H1 (cell line): ENCODE measurements around the gene CRKL. TPM values are rescaled to one million over a fixed set of nuclear protein-coding genes. Genes with fewer than 3 reads are reported as not detected.

Source experiments
- CTCF ChIA-PET: fragments of 300-600 bp; sonication (Branson Sonifier 250); formaldehyde crosslinking; loops from one replicate; lab custom pipeline; 2021; ENCODE audit not compliant: partially characterized antibody; lab: Charles Lee
- POLR2A ChIA-PET: fragments of 300-600 bp; sonication (Branson Sonifier 250); formaldehyde crosslinking; loops from one replicate; lab custom pipeline; 2021; ENCODE audit warnings: inconsistent platforms; ENCODE audit not compliant: partially characterized antibody; lab: Charles Lee
- DNase-seq, 2 experiments: peaks; one replicate each; pipeline versions ENCODE4 v3.0.0 to v3.0.0-alpha.2; 2010 to 2022; ENCODE audit warnings: low spot score in 2 of 2, low read depth in 1 of 2, mixed read lengths in 1 of 2
- FAIRE-seq: peaks from 2 replicates; lab custom pipeline; 2011; peaks lifted over from hg19 to GRCh38; lab: Jason Lieb, UNC
- H2AFZ ChIP-seq: 2 replicates; pipeline ENCODE4 v1.8.1; 2012; ENCODE audit warnings: low read length, inconsistent platforms
- H2AK5ac ChIP-seq: 2 replicates; pipeline ENCODE4 v1.6.1; 2013; ENCODE audit warnings: low read depth, low read length
- H2BK120ac ChIP-seq: replicated peaks from 2 replicates; pipeline ENCODE3; 2013; ENCODE audit warnings: low read depth, low read length, inconsistent platforms
- H2BK12ac ChIP-seq: 2 replicates; pipeline ENCODE4 v1.6.1; 2013; ENCODE audit warnings: low read depth, low read length
- H2BK15ac ChIP-seq: 2 replicates; pipeline ENCODE4 v1.6.1; 2013; ENCODE audit warnings: low read length
- H2BK20ac ChIP-seq: 2 replicates; pipeline ENCODE4 v1.6.1; 2013; ENCODE audit warnings: low read length
- H2BK5ac ChIP-seq: 2 replicates; pipeline ENCODE4 v1.6.1; 2013; ENCODE audit warnings: low read depth, low read length
- H3K14ac ChIP-seq: 2 replicates; pipeline ENCODE4 v1.6.1; 2013; ENCODE audit warnings: inconsistent platforms; ENCODE audit not compliant: insufficient read length
- H3K18ac ChIP-seq: 2 replicates; pipeline ENCODE4 v1.6.1; 2013; ENCODE audit warnings: low read length; ENCODE audit errors: extremely low read depth
- H3K23ac ChIP-seq: 2 replicates; pipeline ENCODE4 v1.6.1; 2013; ENCODE audit warnings: inconsistent platforms; ENCODE audit not compliant: insufficient read length
- H3K23me2 ChIP-seq: 2 replicates; pipeline ENCODE4 v1.6.1; 2013; ENCODE audit warnings: low read depth, low read length
- H3K27ac ChIP-seq: 2 replicates; pipeline ENCODE4 v1.6.1; 2011; ENCODE audit warnings: low read depth, low read length, inconsistent platforms
- H3K27me3 ChIP-seq, 4 experiments: replicated peaks in 1 of 4; 1 replicate in 1 of 4; 2 replicates in 3 of 4; pipeline versions ENCODE4 v1.6.1 to v1.8.1; 2011 to 2013; ENCODE audit warnings: low read length in 3 of 4, mild to moderate bottlenecking in 3 of 4, inconsistent platforms in 2 of 4, mixed read lengths in 2 of 4, moderate library complexity in 1 of 4; ENCODE audit not compliant: control insufficient read depth in 3 of 4, insufficient read depth in 3 of 4; ENCODE audit errors: extremely low read depth in 1 of 4
- H3K36me3 ChIP-seq, 4 experiments: 2 replicates each; pipeline versions ENCODE4 v1.6.1 to v1.8.1; 2011 to 2013; ENCODE audit warnings: mild to moderate bottlenecking in 4 of 4, low read length in 3 of 4, moderate library complexity in 2 of 4, control low read depth in 1 of 4, inconsistent platforms in 1 of 4; ENCODE audit not compliant: insufficient read depth in 4 of 4, control insufficient read depth in 2 of 4
- H3K4ac ChIP-seq: replicated peaks from 2 replicates; pipeline ENCODE3; 2013; ENCODE audit warnings: low read length, low read depth, mixed read lengths, inconsistent platforms; ENCODE audit not compliant: insufficient read length
- H3K4me1 ChIP-seq, 4 experiments: replicated peaks in 1 of 4; 1 replicate in 1 of 4; 2 replicates in 3 of 4; pipeline versions ENCODE4 v1.6.1 to v1.8.1; 2011 to 2013; ENCODE audit warnings: low read length in 3 of 4, inconsistent platforms in 2 of 4, mixed read lengths in 1 of 4; ENCODE audit not compliant: insufficient read depth in 4 of 4, control insufficient read depth in 3 of 4
- H3K4me2 ChIP-seq, 2 experiments: 2 replicates each; pipeline versions ENCODE4 v1.6.1 to v1.8.1; 2011 to 2013; ENCODE audit warnings: low read depth in 2 of 2, low read length in 2 of 2, control low read depth in 1 of 2, inconsistent platforms in 1 of 2, mild to moderate bottlenecking in 1 of 2; ENCODE audit not compliant: insufficient read depth in 1 of 2
- H3K4me3 ChIP-seq, 4 experiments: fragments of 200-600, 300-600 bp in 1 of 4; sonication (generic), shearing (Covaris generic), sonication (Bioruptor Twin) in 1 of 4; 2 replicates each; pipeline versions ENCODE4 v1.5.1 to v1.8.1; 2011 to 2016; ENCODE audit warnings: low read length in 4 of 4, low read depth in 3 of 4, control low read depth in 2 of 4, inconsistent platforms in 2 of 4, mild to moderate bottlenecking in 2 of 4, mixed read lengths in 1 of 4, moderate library complexity in 1 of 4; ENCODE audit not compliant: insufficient read depth in 2 of 4; ENCODE audit errors: extremely low read depth in 1 of 4
- H3K56ac ChIP-seq: replicated peaks from 2 replicates; pipeline ENCODE3; 2013; ENCODE audit warnings: low read depth, mild to moderate bottlenecking, mixed read lengths, low read length, inconsistent platforms; ENCODE audit not compliant: insufficient read length
- H3K79me1 ChIP-seq: 2 replicates; pipeline ENCODE4 v1.6.1; 2013; ENCODE audit warnings: low read depth, low read length, control low read depth
- H3K79me2 ChIP-seq, 2 experiments: 2 replicates each; pipeline versions ENCODE4 v1.6.1 to v1.8.1; 2012 to 2013; ENCODE audit warnings: low read length in 2 of 2, mild to moderate bottlenecking in 2 of 2, inconsistent platforms in 1 of 2; ENCODE audit not compliant: insufficient read depth in 2 of 2, control insufficient read depth in 1 of 2
- H3K9ac ChIP-seq, 4 experiments: replicated peaks in 1 of 4; 1 replicate in 1 of 4; 2 replicates in 3 of 4; pipeline versions ENCODE4 v1.6.1 to v1.8.1; 2011 to 2013; ENCODE audit warnings: low read depth in 3 of 4, low read length in 3 of 4, control low read depth in 2 of 4, mild to moderate bottlenecking in 2 of 4, moderate library complexity in 2 of 4, inconsistent platforms in 1 of 4; ENCODE audit errors: extremely low read depth in 1 of 4
- H3K9me3 ChIP-seq, 2 experiments: 2 replicates each; pipeline versions ENCODE4 v1.6.1 to v1.8.1; 2012 to 2013; ENCODE audit warnings: mild to moderate bottlenecking in 2 of 2, moderate library complexity in 2 of 2, control low read depth in 1 of 2, inconsistent platforms in 1 of 2, low read depth in 1 of 2, low read length in 1 of 2, mixed read lengths in 1 of 2; ENCODE audit not compliant: insufficient read depth in 2 of 2
- H4K20me1 ChIP-seq, 2 experiments: replicated peaks in 1 of 2; 2 replicates each; pipeline versions ENCODE3 to v1.8.1; 2011 to 2013; ENCODE audit warnings: inconsistent platforms in 2 of 2, low read length in 2 of 2, mild to moderate bottlenecking in 1 of 2; ENCODE audit not compliant: insufficient read depth in 2 of 2, control insufficient read depth in 1 of 2
- H4K5ac ChIP-seq: 2 replicates; pipeline ENCODE4 v1.6.1; 2013; ENCODE audit warnings: low read length, low read depth, mixed read lengths, inconsistent platforms; ENCODE audit not compliant: insufficient read length
- H4K8ac ChIP-seq: 2 replicates; pipeline ENCODE4 v1.8.0; 2013; ENCODE audit warnings: mild to moderate bottlenecking, moderate library complexity, low read length, inconsistent platforms; ENCODE audit not compliant: insufficient read depth; ENCODE audit errors: extremely low read depth
- H4K91ac ChIP-seq: replicated peaks from 2 replicates; pipeline ENCODE3; 2013; ENCODE audit warnings: low read length, mixed read lengths, inconsistent platforms; ENCODE audit not compliant: insufficient read length
- FOSL1 ChIP-seq: IDR thresholded peaks from 2 replicates; pipeline ENCODE4 v1.6.1; 2011; ENCODE audit warnings: mild to moderate bottlenecking, low read depth, low read length, moderate library complexity; ENCODE audit not compliant: insufficient read depth
- RAD21 ChIP-seq, 2 experiments: IDR thresholded peaks in 1 of 2; conservative IDR thresholded peaks in 1 of 2; 2 replicates each; pipeline ENCODE4 v1.6.1; 2011; ENCODE audit warnings: low read depth in 2 of 2, low read length in 2 of 2, improper control_type of control experiment in 1 of 2, inconsistent platforms in 1 of 2, mild to moderate bottlenecking in 1 of 2, moderate library complexity in 1 of 2
- RBBP5 ChIP-seq: IDR thresholded peaks from 2 replicates; pipeline ENCODE4 v1.7.1; 2012; ENCODE audit warnings: low read depth, mild to moderate bottlenecking, inconsistent platforms, low read length, moderate library complexity, borderline replicate concordance
- SUZ12 ChIP-seq: fragments of 200-600 bp; sonication (generic); IDR thresholded peaks from 2 replicates; pipeline ENCODE4 v1.6.1; 2012; ENCODE audit warnings: mild to moderate bottlenecking, inconsistent platforms, low read length, moderate library complexity, mixed read lengths
- WGBS, 2 experiments: shearing (Covaris generic) in 1 of 2; methylation state at CpG; one replicate each; pipeline versions ENCODE4 v1.1.6 to v1.1.7; 2013 to 2015; ENCODE audit warnings: low lambda C conversion rate in 2 of 2, mixed read lengths in 2 of 2, inconsistent platforms in 1 of 2, low coverage in 1 of 2, missing lambda C conversion rate in 1 of 2; ENCODE audit not compliant: insufficient replicate concordance in 2 of 2, insufficient coverage in 1 of 2, insufficient read length in 1 of 2; ENCODE audit errors: extremely low coverage in 1 of 2, missing lambda C conversion rate in 1 of 2; 5-methylcytosine and 5-hydroxymethylcytosine counted together
- polyA plus RNA-seq, 7 experiments: library from polyadenylated mRNA; depleted of rRNA in 3 of 7; stranded (reverse) in 5 of 7; unstranded in 2 of 7; fragments of >200 nt in 5 of 7; fragments of 200-250 nt in 2 of 7; gene quantifications; 1 replicate in 5 of 7; 2 replicates in 1 of 7; 4 replicates in 1 of 7; pipeline versions ENCODE4 v1.2.1 to v1.2.3, GENCODE V29; 2011 to 2013; ENCODE audit warnings: missing spikeins in 2 of 7, mixed read lengths in 2 of 7
- total RNA-seq: library from RNA; stranded (reverse); fragmentation: NEBNext Ultra II Directional; extraction: Animal tissue kit (Norgen Biotek cat#: 25700); gene quantifications from 2 replicates; pipeline ENCODE4 v1.2.1, GENCODE V29; 2021

The CRKL gene
- total and polyA plus RNA-seq, 2 of the 8 experiments (the other 6 are each of a cell fraction or from before 2014, with no cell fraction given), result 34.5 to 94.5 TPM

- no peak for FAIRE-seq
- 95 to 100% methylated on average over 1 of the region's 1 CpG for WGBS, 2 experiments
These were observed 69.2 kb downstream of the CRKL start for GRCh38 chr22:20986365-20986764.

More at GRCh38 chr22:20986365-20986764, 69.2 kb downstream of the CRKL start:
- Histone ChIP-seq H3K14ac (no peak overlapping the region), H2BK120ac (no peak overlapping the region), H2BK5ac (no peak overlapping the region), H3K9me3 (no peaks in the 10 kb centered on the region)
- TF ChIP-seq FOSL1 (no peak), RAD21 (IDR thresholded peaks at IDR 0.05 in 1 of 2, conservative IDR thresholded peaks at IDR 0.05 in 1 of 2; ENCODE audit: low read depth in 2 of 2, low read length in 2 of 2) (no peak), SUZ12 (no peak), RBBP5 (no peak)
- TF ChIP-seq, all 59 proteins: peak for 0
- H2AFZ ChIP-seq, result no peak overlapping the region
- H2BK15ac ChIP-seq, result no peak overlapping the region
- no peak overlapping the region for H3K23ac ChIP-seq
- no peak for DNase-seq
- no peaks in the 10 kb centered on the region; a peak in 1 of 8 replicates for H3K36me3 ChIP-seq
- H2BK20ac ChIP-seq, result no peak overlapping the region
- peaks cover 0 to 8% of the 10 kb centered on the region in 2 experiments for H4K20me1 ChIP-seq
- no peak overlapping the region for H3K56ac ChIP-seq
- no peak overlapping the region for H3K27ac ChIP-seq
- no peak overlapping the region for H4K8ac ChIP-seq
- H3K79me1 ChIP-seq, result no peaks in the 10 kb centered on the region
- H3K4ac ChIP-seq, result no peak overlapping the region
- no peak overlapping the region for H3K9ac ChIP-seq
- peaks cover 0 to 2% (median 1%) of the 10 kb centered on the region in 4 experiments; a peak in 4 of 7 replicates for H3K27me3 ChIP-seq
- H3K23me2 ChIP-seq, result peaks cover 5% of the 10 kb centered on the region
- H3K79me2 ChIP-seq, result no peaks in the 10 kb centered on the region
- H2BK12ac ChIP-seq, result no peak overlapping the region
- H3K4me2 ChIP-seq, result no peak overlapping the region
- ChIA-PET CTCF (interaction anchor here (0.7 to 2.0 kb wide), 3 partner anchors 12 to 15 kb away, joined by 3 to 5 read pairs (median 3); no protein-coding TSS in a partner anchor), POLR2A (no interaction called here)
- H3K4me3 ChIP-seq, result no peak overlapping the region
- H4K5ac ChIP-seq, result no peak overlapping the region
- H2AK5ac ChIP-seq, result no peak overlapping the region
- peaks cover 0 to 8% (median 2%) of the 10 kb centered on the region in 4 experiments; a peak in 4 of 7 replicates for H3K4me1 ChIP-seq
- H3K18ac ChIP-seq, result no peak overlapping the region
- no peak overlapping the region for H4K91ac ChIP-seq
